HT-29 (cell line): ENCODE measurements around the gene MASTL. TPM values are rescaled to one million over a fixed set of nuclear protein-coding genes. Genes with fewer than 3 reads are reported as not detected.

Experiments
- DNase-seq: peaks from one replicate; pipeline ENCODE4 v3.0.0-alpha.2; 2015; ENCODE audit warnings: low spot score
- total RNA-seq: library from RNA; depleted of rRNA; stranded (reverse); fragments of >200 nt; shearing (Covaris generic); gene quantifications from 2 replicates; pipeline ENCODE4 v1.2.3, GENCODE V29; 2014; rRNA removed

Gene MASTL
- total RNA-seq, result 16.3 and 17.3 TPM in 2 replicates

DNA sequence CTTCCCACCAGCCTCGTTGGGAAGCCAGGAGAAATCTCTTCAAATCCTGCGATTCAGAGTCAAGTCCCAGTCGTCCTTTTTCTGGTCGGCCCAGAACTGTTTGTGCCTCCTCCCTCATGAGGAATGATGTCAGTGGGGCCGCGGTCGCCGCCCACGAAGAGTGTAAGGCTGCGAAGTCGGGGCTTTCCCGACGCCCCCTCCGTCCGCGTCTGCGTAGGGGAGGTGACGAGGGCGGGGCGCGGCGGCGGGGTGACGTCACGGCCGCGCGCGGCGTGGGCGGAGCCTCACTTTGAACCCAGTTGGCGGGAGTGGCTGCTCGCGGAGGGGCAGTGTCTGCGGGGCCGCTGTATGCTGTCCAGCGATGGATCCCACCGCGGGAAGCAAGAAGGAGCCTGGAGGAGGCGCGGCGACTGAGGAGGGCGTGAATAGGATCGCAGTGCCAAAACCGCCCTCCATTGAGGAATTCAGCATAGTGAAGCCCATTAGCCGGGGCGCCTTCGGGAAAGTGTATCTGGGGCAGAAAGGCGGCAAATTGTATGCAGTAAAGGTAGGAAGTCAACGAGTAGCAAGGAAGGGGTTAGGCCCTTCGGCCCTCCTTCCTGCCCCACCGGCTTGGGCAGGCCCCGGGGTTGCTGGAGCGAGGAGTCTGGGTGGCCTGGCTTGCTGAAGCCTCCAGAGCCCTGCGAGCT, at the start of gene MASTL:
TSS of gene MASTL (plus strand) at position 287 of the 689 bp plus-strand sequence. CDS start at position 362, 75 bp downstream.
- peak; percentile 91 for DNase-seq

DNA sequence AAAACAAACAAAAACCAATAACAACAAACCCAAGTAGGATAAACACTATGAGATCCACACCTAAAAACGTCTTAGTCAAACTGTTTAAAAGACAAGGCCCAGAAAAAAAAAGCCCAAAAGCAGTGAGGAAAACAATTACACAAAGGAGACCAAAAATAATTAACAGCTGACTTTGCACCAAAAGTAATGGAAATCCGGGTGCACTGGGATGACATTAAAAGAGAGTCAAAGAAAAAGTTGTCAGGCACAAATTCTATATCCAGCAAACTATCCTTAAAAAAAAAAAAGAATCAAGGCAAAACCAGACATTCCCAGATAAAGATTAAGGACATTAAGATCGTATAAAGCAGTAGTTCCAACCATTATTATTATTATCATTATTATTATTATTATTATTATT, 47.0 kb upstream of the MASTL start:
- no peak for DNase-seq

DNA sequence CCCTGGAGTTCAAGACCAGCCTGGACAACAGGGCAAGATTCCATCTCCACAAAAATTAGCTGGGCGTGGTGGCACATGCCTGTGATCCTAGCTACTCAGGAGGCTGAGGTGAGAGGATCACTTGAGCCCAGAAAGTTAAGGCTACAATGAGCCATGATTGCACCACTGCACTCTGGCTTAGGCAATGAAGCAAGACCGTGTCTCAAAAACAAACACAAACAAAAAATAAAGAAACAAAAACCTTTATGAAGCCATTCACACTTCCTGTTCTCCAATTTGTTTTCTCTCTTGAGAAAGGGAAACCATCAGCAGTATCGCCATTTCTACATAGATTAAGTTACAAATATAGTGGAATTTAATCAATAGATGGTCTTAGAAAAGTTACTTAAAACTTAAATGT, 20.8 kb upstream of the MASTL start:
- no peak for DNase-seq

DNA sequence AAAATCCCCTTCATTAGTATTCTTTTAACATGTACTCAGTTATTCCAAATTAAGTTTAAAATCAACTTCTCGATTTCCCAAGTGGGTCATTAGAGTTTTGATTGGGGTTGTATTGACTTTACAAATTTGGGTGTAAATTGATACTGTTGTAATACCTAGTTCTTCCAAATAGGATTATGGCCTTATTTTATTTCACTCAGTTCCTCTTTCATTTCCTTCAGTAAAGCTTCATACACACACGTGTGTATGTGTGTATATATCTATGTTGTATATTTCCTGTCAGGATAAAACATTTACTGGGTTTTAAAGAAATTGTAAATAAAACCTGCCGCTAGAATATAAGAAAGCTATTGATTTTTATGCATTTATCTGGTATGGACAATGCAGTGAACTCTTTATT, 16.9 kb upstream of the MASTL start:
- DNase-seq, result no peak

DNA sequence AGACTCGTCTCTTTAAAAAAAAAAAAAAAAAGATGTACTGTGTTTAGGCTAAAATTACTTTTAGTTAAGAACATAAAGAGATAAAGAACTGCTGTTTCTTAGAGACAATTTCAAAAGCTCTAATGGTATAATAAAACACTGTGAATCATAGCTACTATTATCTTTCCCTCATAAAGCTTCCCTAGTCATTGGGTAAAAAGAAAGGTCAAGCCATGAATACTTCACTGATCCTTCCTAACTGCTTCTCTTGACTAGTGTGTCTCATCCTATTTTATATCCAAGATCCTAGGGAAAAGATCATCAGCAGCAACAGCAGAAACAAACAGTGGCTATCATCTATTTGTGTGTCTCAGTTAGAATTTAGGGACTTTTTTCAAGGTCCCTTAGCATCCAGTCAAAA, 11.5 kb upstream of the MASTL start:
- no peak for DNase-seq

DNA sequence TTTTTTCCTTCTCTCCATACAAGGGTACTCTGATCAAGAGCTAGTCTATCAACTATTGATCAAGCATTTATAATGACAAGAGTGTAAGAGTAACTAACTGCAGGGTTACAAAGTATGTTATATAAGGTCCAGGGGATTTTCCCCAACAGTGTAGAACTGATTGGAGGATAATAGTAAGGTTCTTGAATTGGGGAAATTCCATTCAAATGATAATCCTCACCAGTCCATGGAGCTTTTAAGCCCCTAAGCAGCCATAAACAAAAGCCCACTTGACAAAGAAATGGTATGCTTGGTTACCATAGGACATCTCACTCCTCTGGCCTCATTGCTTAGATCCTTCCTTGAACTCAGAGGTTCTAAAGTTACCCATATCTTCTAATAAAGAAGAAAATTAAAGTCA, 9.2 kb upstream of the MASTL start:
- no peak for DNase-seq

DNA sequence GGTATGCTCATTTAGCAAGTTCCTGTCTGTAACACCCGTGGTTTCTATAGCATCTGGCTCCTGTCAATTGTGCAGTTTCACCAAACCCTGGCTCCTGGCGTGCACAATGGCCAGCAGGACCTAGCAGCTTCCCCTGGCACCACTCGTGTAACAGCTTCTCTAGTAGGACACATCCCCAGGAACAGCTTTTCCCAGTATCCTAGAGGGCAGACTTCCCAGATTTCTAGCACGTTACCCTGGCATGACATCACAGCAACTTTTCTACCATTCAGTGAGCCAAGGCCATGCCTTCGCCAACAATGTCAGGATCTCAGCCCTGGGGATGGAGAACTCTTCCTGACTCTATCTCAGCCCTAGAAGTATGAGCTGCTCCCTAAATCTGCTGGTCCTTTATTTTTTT, 7.5 kb upstream of the MASTL start:
- DNase-seq, result no peak

DNA sequence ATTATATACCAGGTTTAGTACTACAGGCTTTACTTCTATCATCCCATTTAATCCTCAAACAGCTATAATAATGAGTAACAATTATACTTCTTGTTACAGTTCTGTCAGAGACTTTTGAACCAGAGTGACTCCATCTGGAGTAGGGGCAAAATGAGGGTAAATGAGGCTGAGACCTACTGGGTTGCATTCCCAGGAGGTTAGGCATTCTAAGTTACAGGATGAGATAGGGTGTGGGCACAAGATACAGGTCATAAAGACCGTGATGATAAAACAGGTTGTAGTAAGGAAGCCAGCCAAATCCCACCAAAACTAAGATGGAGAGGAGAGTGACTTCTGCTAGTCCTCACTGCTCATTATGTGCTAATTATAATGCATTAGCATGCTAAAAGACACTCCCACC, 4.9 kb upstream of the MASTL start:
- no peak for DNase-seq

DNA sequence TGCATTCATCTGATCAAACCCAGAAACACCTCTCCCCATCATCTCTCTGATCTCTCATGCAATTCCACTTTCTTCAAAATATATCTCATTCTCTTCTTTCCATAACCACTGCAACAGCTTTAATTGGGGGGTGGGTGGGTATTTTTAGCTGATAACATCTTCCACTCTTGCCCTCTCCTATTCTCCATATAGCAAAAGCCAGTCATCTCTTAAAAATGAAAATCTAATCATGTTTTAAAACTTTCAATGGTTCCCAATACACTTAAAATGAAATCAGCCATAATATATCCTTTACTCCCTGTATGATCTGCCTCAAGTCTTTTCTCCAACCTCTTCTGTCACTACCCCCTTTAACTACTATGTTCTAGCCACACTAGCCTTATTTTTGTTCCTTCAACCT, 2.5 kb upstream of the MASTL start:
- no peak for DNase-seq

DNA sequence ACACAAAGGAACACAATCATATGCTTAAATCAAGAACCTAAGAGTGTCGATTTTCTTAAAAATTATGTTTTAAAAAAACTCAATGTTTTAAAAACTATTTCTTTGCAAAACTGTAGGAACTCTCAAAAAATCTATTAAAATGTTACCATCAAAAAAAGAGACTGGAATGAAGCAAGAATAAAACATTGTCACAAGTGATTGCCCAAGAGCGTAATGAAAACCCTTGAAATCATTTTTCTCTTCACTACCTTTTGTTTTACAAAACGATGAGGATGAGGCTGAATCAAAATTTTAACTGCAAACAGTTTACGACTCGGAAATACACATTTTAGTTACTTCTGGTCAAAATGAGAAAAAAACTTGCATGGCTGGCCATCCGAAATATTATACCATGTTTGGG, 1.8 kb upstream of the MASTL start:
- no peak for DNase-seq

DNA sequence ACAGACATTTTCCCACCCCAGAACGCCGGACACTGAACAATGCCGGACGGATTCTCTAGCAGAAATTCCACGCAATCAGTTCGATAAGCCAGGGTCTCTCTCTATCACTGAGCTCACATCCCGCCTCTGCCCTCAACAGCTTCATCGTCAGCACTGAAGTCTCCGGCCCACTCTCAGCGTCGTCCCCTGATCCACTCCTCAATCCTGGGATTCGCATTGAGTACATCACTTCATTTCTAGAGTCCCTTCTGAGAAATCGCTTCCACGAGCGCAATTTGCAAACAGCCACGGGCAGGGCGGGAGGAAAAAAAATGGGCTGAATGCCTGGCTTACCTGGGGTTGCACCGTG, 1.3 kb upstream of the MASTL start:
- peak; percentile 51 for DNase-seq

DNA sequence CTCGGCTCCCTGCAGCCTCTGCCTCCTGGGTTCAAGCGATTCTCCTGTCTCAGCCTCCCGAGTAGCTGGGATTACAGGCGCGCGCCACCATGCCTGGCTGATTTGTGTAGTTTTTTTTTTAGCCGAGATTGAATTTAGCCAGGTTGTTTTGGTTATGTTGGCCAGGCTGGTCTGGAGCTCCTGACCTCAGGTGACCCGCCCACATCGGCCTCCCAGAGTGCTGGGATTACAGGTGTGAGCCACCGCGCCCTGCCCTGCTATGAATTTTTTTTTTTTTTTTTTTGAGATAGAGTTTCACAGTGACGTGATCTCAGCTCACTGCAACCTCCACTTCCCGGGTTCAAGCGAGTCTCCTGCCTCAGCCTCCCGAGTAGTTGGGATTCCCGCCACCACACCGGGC, 1.4 kb downstream of the MASTL start:
- peak; percentile 12 for DNase-seq

DNA sequence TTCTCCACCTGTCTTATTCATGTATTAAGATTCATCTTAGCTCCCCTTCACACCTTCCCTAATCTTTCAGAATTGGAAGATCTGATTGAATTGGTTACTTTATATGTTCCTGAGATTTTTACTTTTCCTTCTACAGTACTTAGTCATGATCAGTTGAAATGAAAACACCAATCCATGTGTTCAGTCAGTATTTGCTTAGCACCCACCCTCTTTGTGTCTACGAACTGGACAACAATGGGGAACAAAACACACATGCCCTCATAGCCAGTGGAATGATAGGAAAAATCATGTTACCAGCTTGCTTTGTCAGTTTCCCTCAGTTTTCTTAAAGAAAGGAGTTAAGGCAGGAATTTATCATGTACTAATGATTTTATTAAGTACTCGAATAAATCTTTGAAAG, 2.0 kb downstream of the MASTL start:
- peak; percentile 25 for DNase-seq

DNA sequence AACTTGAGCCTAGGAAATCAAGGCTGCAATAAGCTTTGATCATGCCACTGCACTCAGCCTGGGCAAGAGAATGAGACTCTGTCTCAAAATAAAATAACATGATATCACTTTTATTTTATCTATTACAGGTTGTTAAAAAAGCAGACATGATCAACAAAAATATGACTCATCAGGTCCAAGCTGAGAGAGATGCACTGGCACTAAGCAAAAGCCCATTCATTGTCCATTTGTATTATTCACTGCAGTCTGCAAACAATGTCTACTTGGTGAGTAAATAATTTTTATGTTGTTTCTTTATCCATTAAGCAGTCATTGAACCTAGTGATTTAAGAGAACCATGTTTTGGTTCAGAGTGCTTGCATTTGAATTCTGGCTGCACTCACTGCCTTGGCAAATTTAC, 3.3 kb downstream of the MASTL start:
- DNase-seq, result no peak

DNA sequence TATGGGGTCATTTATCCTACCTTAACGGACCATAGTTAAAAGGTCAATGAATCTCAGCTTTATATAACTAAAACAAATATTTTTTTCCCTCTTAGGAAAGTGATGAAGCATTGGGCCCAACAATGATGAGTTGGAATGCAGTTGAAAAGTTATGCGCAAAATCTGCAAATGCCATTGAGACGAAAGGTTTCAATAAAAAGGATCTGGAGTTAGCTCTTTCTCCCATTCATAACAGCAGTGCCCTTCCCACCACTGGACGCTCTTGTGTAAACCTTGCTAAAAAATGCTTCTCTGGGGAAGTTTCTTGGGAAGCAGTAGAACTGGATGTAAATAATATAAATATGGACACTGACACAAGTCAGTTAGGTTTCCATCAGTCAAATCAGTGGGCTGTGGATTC, 14.7 kb downstream of the MASTL start:
- DNase-seq, result no peak

DNA sequence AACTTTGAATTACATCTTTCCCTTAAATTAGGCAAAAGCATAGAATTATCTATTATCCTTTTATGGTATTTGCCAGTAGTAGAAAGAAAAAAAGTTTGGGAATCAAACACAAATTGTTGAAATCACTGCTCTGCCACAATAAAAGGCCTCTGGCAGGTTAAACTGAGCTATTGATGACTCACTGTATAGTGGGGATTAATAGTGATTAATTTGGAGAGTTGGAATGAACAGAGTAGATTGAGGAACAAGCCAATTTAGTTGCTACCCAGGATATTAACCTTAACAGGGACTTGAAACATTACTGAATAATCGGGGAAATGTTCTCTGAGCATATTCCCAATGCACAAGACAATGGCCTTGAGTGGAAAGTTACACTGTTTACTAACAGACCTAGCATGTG, 33.1 kb downstream of the MASTL start:
- DNase-seq, result no peak

DNA sequence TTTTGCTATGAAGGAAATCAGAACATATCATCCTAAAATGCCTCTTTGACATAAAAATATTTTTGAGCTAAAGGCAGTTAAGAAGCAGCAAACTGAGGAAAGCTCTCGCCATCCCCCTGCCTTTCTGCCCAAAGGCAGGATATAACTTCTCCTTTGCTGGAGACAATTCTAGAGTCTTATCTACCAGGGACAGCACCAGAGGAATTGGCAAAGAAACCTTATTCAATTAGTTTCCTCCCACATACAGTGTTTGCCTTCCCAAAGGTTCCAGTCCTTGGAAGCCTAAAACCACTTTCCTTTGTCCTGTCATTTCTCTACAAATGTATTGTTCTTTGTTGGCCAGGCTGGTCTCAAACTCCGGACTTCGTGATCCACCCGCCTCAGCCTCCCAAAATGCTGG, 33.7 kb downstream of the MASTL start:
- no peak for DNase-seq

DNA sequence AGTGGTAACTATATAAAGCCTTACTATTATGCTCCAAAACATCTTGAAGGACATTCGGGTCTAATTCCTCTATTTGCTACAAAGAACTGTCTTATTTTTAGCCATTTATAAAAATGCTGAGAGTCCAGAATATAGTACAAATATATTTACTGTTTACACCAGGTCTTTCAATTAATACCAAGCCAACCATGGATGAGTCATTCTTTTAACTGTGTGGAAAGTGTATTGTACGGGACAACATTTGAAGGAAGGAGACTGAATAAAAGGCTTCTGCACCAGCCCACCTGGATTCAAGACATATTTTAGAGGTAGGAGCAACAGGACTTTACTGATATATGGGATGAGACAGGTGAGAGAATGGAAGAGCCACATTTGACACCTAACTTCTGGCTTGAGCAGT, 35.4 kb downstream of the MASTL start:
- DNase-seq, result peak; percentile 18

DNA sequence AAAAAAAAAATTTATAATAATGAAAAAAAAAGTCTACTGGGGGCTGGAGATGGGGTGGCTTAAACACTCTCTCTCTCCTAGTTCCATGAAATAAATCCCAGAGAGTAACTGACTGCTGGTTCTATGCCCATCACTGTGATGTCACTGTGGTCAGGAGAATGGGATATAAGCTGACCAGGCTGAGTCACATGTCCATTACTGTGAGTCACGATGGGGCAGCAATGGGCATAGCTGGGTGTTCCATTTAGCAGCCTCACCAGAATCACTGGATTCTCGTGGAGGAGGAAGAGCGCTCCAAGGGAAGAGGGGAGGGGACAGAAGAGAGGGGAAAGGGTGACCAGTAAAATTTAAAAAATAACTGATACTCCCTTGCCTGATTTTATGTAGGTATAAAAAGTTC, 37.1 kb downstream of the MASTL start:
- peak; percentile 37 for DNase-seq

DNA sequence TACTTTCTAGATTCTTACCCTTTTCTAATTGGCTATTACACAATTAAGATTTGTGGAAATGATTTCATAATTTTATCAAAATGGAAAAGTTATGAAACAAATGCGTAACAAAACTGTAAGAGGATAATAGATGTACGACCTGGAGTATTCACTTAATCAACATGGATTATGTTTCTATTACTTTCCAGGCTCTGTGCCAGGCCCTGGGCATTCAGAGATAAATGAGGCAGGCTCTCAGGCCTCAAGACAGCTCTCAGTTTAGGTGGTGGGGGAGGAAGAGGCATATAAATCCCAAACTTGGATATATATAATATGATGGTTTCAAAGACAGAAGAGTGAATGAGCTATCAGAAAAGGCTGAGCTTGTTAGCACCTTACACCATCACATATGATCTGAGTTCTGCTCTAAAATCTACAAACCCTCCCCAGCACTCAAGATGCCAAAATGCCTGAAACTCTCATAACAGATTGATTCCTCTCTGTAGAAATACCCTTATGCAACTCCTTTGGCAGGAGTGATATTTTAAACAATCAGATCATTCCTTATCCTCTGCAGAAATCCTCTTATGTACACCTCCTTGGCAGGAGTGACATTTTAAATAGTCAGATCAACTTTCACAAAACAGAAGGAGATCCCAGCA, 42.9 kb downstream of the MASTL start:
- no peak for DNase-seq

DNA sequence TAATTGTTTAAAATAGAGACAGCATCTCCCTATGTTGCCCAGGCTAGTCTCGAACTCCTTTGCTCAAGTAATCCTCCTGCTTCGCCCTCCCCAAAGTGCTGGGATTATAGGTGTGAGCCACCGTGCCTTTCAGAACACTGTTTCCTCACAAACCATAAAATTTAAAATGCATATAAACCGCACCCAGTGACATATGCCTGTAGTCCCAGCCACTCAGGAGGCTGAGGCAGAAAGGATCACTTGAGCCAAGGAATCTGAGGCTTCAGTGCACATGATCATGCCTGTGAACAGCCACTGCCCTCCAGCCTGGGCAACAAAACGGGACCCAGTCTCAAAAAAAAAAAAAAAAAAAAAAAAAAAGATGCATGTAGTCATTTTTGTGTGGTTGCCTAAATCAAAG, 48.7 kb downstream of the MASTL start:
- DNase-seq, result no peak

DNA sequence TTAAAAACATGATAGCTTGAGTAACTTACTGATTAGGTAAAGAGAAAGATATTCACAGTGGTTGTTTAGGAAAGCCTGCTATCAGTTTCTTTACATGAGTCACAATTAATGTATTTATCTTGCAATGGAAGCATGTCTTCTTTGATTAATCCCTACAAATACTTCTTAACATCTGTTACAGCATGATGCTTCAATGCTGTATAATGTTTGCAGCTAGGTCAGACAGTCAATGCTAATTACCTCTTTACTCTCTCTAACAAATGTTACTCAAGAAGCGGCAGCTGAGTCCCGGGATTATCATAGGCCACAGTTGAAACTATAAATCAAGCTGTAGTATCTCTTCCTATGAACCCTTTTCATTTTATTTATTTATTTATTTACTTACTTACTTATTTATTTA, 52.2 kb downstream of the MASTL start:
- no peak for DNase-seq

DNA sequence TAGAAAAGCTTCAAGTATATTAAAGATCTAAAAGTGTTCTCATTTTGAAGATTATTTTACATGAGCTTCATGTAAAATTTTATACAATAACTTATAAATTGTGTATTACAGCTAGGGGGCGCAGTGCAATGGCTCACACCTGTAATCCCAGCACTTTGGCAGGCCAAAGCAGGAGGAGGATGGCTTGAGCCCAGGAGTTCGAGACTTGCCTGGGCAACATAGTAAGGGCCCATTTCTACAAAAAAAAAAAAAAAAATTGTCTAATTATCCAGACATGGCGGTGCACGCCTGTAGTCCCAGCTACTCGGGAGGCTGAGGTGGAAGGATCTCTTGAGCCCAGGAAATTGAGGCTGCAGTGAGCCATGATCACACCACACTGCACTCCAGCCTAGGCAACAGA, 68.8 kb downstream of the MASTL start:
- DNase-seq, result peak; percentile 61
